CD14-positive monocyte (primary cell): ENCODE measurements around the gene ERC1. TPM values are rescaled to one million over a fixed set of nuclear protein-coding genes. Genes with fewer than 3 reads are reported as not detected.

Source experiments
- DNase-seq, 3 donors: peaks; one replicate each; pipeline ENCODE4 v3.0.0-alpha.2; 2011 to 2022
- H2AFZ ChIP-seq: 2 replicates; pipeline ENCODE4 v1.6.0; 2012; ENCODE audit warnings: mild to moderate bottlenecking, low read depth, low read length, inconsistent platforms; ENCODE audit not compliant: insufficient read depth, poor library complexity, severe bottlenecking
- H3K27ac ChIP-seq, 2 donors: 1 replicate in 1 of 2; 2 replicates in 1 of 2; pipeline ENCODE4 v1.5.1; 2012 to 2013; ENCODE audit warnings: low read length in 2 of 2, control low read depth in 1 of 2, inconsistent platforms in 1 of 2, low read depth in 1 of 2, mild to moderate bottlenecking in 1 of 2
- H3K27me3 ChIP-seq, 2 donors: one replicate each; pipeline versions ENCODE4 v1.6.0 to v1.6.1; 2011 to 2013; ENCODE audit warnings: low read length in 2 of 2; ENCODE audit not compliant: control insufficient read depth in 2 of 2, insufficient read depth in 2 of 2
- H3K36me3 ChIP-seq, 2 donors: replicated peaks in 1 of 2; 1 replicate in 1 of 2; 2 replicates in 1 of 2; pipeline versions ENCODE4 v1.5.1 to v1.6.1; 2012 to 2013; ENCODE audit warnings: low read length in 2 of 2, control low read depth in 1 of 2, inconsistent platforms in 1 of 2, mild to moderate bottlenecking in 1 of 2; ENCODE audit not compliant: insufficient read depth in 2 of 2, control insufficient read depth in 1 of 2
- H3K4me1 ChIP-seq, 2 donors: 1 replicate in 1 of 2; 2 replicates in 1 of 2; pipeline versions ENCODE4 v1.5.1 to v1.6.1; 2012 to 2013; ENCODE audit warnings: low read length in 2 of 2, control low read depth in 1 of 2, inconsistent platforms in 1 of 2, mild to moderate bottlenecking in 1 of 2, moderate library complexity in 1 of 2; ENCODE audit not compliant: insufficient read depth in 2 of 2, control insufficient read depth in 1 of 2
- H3K4me2 ChIP-seq: replicated peaks from 2 replicates; pipeline ENCODE3; 2012; ENCODE audit warnings: low read length, moderate library complexity, mild to moderate bottlenecking; ENCODE audit not compliant: poor library complexity, severe bottlenecking; ENCODE audit errors: extremely low read depth
- H3K4me3 ChIP-seq, 3 experiments: fragments of 200-600 bp in 1 of 3; sonication (generic) in 1 of 3; replicated peaks in 1 of 3; 1 replicate in 2 of 3; 2 replicates in 1 of 3; pipeline ENCODE4 v1.5.1; 2011 to 2013; ENCODE audit warnings: low read length in 3 of 3, mild to moderate bottlenecking in 3 of 3, control low read depth in 2 of 3, low read depth in 2 of 3, inconsistent platforms in 1 of 3, moderate library complexity in 1 of 3
- H3K79me2 ChIP-seq: 2 replicates; pipeline ENCODE4 v1.6.0; 2012; ENCODE audit warnings: mild to moderate bottlenecking, control low read depth, inconsistent platforms, low read length, moderate library complexity; ENCODE audit not compliant: insufficient read depth
- H3K9ac ChIP-seq: 2 replicates; pipeline ENCODE4 v1.6.0; 2017; ENCODE audit warnings: low read length, mild to moderate bottlenecking; ENCODE audit not compliant: insufficient read depth, poor library complexity, severe bottlenecking
- H3K9me3 ChIP-seq, 2 donors: replicated peaks in 1 of 2; 1 replicate in 1 of 2; 2 replicates in 1 of 2; pipeline versions ENCODE4 v1.5.1 to v1.6.1; 2012 to 2013; ENCODE audit warnings: low read length in 2 of 2, control low read depth in 1 of 2; ENCODE audit not compliant: control insufficient read depth in 1 of 2, insufficient read depth in 1 of 2
- H4K20me1 ChIP-seq: 2 replicates; pipeline ENCODE4 v1.6.0; 2012; ENCODE audit warnings: mild to moderate bottlenecking, low read length, control low read depth, moderate library complexity; ENCODE audit not compliant: insufficient read depth
- H3K27ac Mint-ChIP-seq, 7 donors: one replicate each; pipeline ENCODE4 v1.8.0; 2020; ENCODE audit warnings: mild to moderate bottlenecking in 7 of 7, mixed read lengths in 7 of 7, moderate library complexity in 6 of 7, inconsistent platforms in 2 of 7
- H3K27me3 Mint-ChIP-seq, 3 donors: one replicate each; pipeline ENCODE4 v1.8.0; 2021 to 2022; ENCODE audit warnings: low read depth in 3 of 3, mild to moderate bottlenecking in 3 of 3, mixed read lengths in 3 of 3, moderate library complexity in 3 of 3, inconsistent platforms in 1 of 3
- H3K36me3 Mint-ChIP-seq, 2 donors: one replicate each; pipeline ENCODE4 v1.8.0; 2020; ENCODE audit warnings: mixed read lengths in 2 of 2, inconsistent platforms in 1 of 2, mild to moderate bottlenecking in 1 of 2
- H3K4me1 Mint-ChIP-seq: one replicate; pipeline ENCODE4 v1.8.0; 2020; ENCODE audit warnings: mild to moderate bottlenecking, mixed read lengths
- H3K4me3 Mint-ChIP-seq, 2 donors: one replicate each; pipeline ENCODE4 v1.8.0; 2020; ENCODE audit warnings: mild to moderate bottlenecking in 2 of 2, mixed read lengths in 2 of 2, moderate library complexity in 1 of 2
- H3K9me3 Mint-ChIP-seq, 7 donors: one replicate each; pipeline ENCODE4 v1.8.0; 2020 to 2022; ENCODE audit warnings: mixed read lengths in 7 of 7, mild to moderate bottlenecking in 6 of 7, moderate library complexity in 6 of 7, inconsistent platforms in 2 of 7
- CTCF ChIP-seq: fragments of 200-600 bp; IDR thresholded peaks from one replicate; pipeline ENCODE4 v1.8.0; 2022; ENCODE audit warnings: antibody characterized with exemption, mild to moderate bottlenecking
- WGBS: methylation state at CpG from one replicate; pipeline ENCODE4 v1.1.5; 2013; ENCODE audit warnings: missing lambda C conversion rate; ENCODE audit not compliant: insufficient coverage; 5-methylcytosine and 5-hydroxymethylcytosine counted together
- intact Hi-C, 2 donors: fragments of 100-400 bp; cut with micrococcal nuclease; formaldehyde crosslinking; loops; one replicate each; pipeline versions ENCODE4 v1.15.0 to v1.15.1; 2023
- polyA plus RNA-seq, 3 donors: library from polyadenylated mRNA; depleted of rRNA in 1 of 3; unstranded in 2 of 3; stranded (reverse) in 1 of 3; fragments of 300-500 nt in 2 of 3; fragments of >200 nt in 1 of 3; fragmentation: Illumina TruSeq in 2 of 3; gene quantifications; 1 replicate in 2 of 3; 2 replicates in 1 of 3; pipeline ENCODE4 v1.2.3, GENCODE V29; 2012 to 2021

The ERC1 gene
- polyA plus RNA-seq, 3 donors, result 4.0 to 14.3 (median 5.1) TPM

- Mint-ChIP-seq H3K36me3 (no peaks in the 10 kb centered on the region), H3K4me3 (no peak overlapping the region), H3K27me3 (no peaks in the 10 kb centered on the region), H3K27ac (peak overlapping the region in 1 of 7 donors; percentile 48), H3K9me3 (peaks cover 0 to 3% (median 0%) of the 10 kb centered on the region in 7 donors), H3K4me1 (peaks cover 7% of the 10 kb centered on the region)
- TF ChIP-seq CTCF, result no peak
- no peak overlapping the region for H3K4me2 ChIP-seq
- no peak overlapping the region for H2AFZ ChIP-seq
- intact Hi-C loops, result no loop called here
- H3K9ac ChIP-seq, result no peak overlapping the region
- no peak overlapping the region for H3K27ac ChIP-seq
- no peak overlapping the region for H3K4me3 ChIP-seq
- no peaks in the 10 kb centered on the region for H3K27me3 ChIP-seq
- no peaks in the 10 kb centered on the region for H3K9me3 ChIP-seq
- peaks cover 5 to 6% of the 10 kb centered on the region in 2 donors for H3K4me1 ChIP-seq
- H3K36me3 ChIP-seq, result no peaks in the 10 kb centered on the region
- WGBS, result 91% methylated on average over 1 of the region's 4 CpGs
- no peak for DNase-seq
- H4K20me1 ChIP-seq, result no peaks in the 10 kb centered on the region
- no peaks in the 10 kb centered on the region for H3K79me2 ChIP-seq
Measured at GRCh38 chr12:968545-968944, 22.5 kb upstream of the ERC1 start.

- H3K4me1 ChIP-seq, result peaks cover 5 to 6% of the 10 kb centered on the region in 2 donors
- no peak overlapping the region for H3K4me3 ChIP-seq
- H3K9ac ChIP-seq, result no peak overlapping the region
- H3K9me3 Mint-ChIP-seq, result peaks cover 0 to 3% (median 0%) of the 10 kb centered on the region in 7 donors
- no peaks in the 10 kb centered on the region for H3K27me3 ChIP-seq
- whole genome bisulfite sequencing, result no CpG with 5 or more reads among the region's 8 CpGs
- H3K36me3 Mint-ChIP-seq, result no peaks in the 10 kb centered on the region
- peaks cover 7% of the 10 kb centered on the region for H3K4me1 Mint-ChIP-seq
- no peak overlapping the region for H3K27ac Mint-ChIP-seq
- intact Hi-C loops, result no loop called here
- H3K79me2 ChIP-seq, result no peaks in the 10 kb centered on the region
- no peaks in the 10 kb centered on the region for H4K20me1 ChIP-seq
- no peak overlapping the region for H2AFZ ChIP-seq
- no peak for DNase-seq
- H3K4me2 ChIP-seq, result no peak overlapping the region
- no peaks in the 10 kb centered on the region for H3K36me3 ChIP-seq
- peaks cover 0 to 1% (median 0%) of the 10 kb centered on the region in 3 donors for H3K27me3 Mint-ChIP-seq
- H3K4me3 Mint-ChIP-seq, result no peak overlapping the region
- H3K27ac ChIP-seq, result no peak overlapping the region
- no peaks in the 10 kb centered on the region for H3K9me3 ChIP-seq
- no peak for TF ChIP-seq CTCF
Measured at GRCh38 chr12:969821-970220, 21.2 kb upstream of the ERC1 start.
